ENCODE data around the gene MAGI2.

MAGI2 gene

DNA sequence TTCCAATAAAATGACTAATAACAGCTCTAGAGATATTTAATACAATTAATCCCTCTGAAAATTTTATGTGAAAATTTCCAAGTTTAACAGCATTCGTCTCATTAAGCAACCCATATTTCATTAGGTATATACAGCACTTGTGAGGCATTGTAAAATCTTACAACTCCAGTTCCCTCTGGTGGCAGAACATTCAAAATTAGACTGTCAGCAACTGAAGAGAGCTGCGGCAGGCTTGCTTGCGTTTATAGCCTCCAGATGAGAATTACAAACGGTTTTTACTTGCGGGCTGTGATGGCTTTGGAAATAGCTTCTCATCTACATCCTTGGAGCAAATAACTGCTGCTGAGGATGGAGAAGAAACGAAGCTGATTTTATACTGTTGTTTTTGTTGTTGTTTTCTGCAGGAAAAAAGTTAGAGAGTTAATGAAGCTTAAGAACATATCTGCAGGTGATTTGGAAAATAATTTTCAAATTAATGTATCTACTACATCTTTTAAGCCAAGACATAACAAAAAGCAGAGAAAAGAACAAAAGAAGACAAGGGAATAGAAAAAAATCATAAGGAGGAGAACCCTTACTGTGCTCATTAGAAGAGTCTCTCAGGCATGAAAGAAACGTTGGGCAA is 171.3 kb downstream of the MAGI2 start:
- no peaks in the 10 kb centered on the region for H3K9me3 ChIP-seq (ENCODE audit: severe bottlenecking)
- DNase-seq (ENCODE audit: low spot score) (no peak), ATAC-seq (ENCODE audit: low read depth) (peak; percentile 68)
- peak overlapping the region; percentile 98 for H3K27ac ChIP-seq (ENCODE audit: poor library complexity, severe bottlenecking)
- peaks cover 34% of the 10 kb centered on the region for H3K4me1 ChIP-seq (ENCODE audit: insufficient read depth, poor library complexity, severe bottlenecking)
- H3K4me3 ChIP-seq (ENCODE audit: severe bottlenecking), result no peak overlapping the region
- TF ChIP-seq, protein P1, sequence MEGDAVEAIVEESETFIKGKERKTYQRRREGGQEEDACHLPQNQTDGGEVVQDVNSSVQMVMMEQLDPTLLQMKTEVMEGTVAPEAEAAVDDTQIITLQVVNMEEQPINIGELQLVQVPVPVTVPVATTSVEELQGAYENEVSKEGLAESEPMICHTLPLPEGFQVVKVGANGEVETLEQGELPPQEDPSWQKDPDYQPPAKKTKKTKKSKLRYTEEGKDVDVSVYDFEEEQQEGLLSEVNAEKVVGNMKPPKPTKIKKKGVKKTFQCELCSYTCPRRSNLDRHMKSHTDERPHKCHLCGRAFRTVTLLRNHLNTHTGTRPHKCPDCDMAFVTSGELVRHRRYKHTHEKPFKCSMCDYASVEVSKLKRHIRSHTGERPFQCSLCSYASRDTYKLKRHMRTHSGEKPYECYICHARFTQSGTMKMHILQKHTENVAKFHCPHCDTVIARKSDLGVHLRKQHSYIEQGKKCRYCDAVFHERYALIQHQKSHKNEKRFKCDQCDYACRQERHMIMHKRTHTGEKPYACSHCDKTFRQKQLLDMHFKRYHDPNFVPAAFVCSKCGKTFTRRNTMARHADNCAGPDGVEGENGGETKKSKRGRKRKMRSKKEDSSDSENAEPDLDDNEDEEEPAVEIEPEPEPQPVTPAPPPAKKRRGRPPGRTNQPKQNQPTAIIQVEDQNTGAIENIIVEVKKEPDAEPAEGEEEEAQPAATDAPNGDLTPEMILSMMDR (IDR thresholded peaks at IDR 0.05; ENCODE audit: poor library complexity, severe bottlenecking), result peak; percentile 78
- no peaks in the 10 kb centered on the region for H3K27me3 ChIP-seq (ENCODE audit: insufficient read depth, poor library complexity, severe bottlenecking)
- no peaks in the 10 kb centered on the region for H3K36me3 ChIP-seq (ENCODE audit: low read depth)

DNA sequence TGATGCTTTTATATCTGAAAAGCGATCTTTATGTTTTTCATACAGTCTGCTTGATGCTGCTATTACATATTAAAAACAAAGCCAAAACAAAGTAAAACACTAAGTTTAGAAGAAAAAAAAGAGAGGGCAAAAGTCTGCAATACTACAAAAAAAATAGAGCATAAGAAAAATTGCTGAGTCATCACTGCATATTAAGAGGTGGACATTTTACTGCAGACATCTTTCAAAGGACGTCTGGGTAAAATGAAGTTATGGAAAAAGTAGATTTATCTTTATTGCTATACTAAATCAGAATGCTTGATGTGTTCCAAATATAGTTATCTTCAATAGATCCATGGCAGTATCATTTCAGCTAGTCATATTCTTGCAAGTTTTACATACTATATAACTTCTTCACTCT is 172.0 kb downstream of the MAGI2 start:
- Histone ChIP-seq H3K27ac (ENCODE audit: poor library complexity, severe bottlenecking) (peak overlapping the region; percentile 98), H3K27me3 (ENCODE audit: insufficient read depth, poor library complexity, severe bottlenecking) (no peaks in the 10 kb centered on the region), H3K36me3 (ENCODE audit: low read depth) (no peaks in the 10 kb centered on the region), H3K4me3 (ENCODE audit: severe bottlenecking) (no peak overlapping the region), H3K4me1 (ENCODE audit: insufficient read depth, poor library complexity, severe bottlenecking) (peaks cover 34% of the 10 kb centered on the region), H3K9me3 (ENCODE audit: severe bottlenecking) (no peaks in the 10 kb centered on the region)
- TF ChIP-seq, protein P1 (IDR thresholded peaks at IDR 0.05; ENCODE audit: poor library complexity, severe bottlenecking), result no peak
- no peak for ATAC-seq (ENCODE audit: low read depth)
- no peak for DNase-seq (ENCODE audit: low spot score)

DNA sequence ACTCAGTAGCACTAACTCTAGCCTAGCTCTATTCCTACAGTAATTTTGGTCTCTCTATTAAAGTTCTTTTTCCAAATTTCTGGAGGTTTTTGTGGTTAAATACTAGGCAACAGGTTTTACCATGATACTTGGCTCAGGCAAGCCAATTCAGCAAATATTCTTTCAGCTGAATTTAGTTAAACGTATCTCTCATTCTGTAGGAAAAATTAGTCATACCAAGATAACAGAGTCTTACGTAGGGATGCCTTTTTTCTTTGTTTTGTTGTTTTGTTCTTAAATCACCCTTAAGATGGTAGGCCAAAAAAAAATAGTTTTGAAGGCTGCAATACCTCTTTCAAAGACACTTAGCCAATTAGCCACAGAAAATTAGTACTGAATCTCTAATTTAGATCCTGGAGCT is 180.5 kb downstream of the MAGI2 start:
- ATAC-seq (ENCODE audit: low read depth) (no peak), DNase-seq (ENCODE audit: low spot score) (no peak)
- TF ChIP-seq, protein P1 (IDR thresholded peaks at IDR 0.05; ENCODE audit: poor library complexity, severe bottlenecking), result no peak
- Histone ChIP-seq H3K27me3 (ENCODE audit: insufficient read depth, poor library complexity, severe bottlenecking) (no peaks in the 10 kb centered on the region), H3K36me3 (ENCODE audit: low read depth) (no peaks in the 10 kb centered on the region), H3K4me3 (ENCODE audit: severe bottlenecking) (no peak overlapping the region), H3K27ac (ENCODE audit: poor library complexity, severe bottlenecking) (no peak overlapping the region), H3K4me1 (ENCODE audit: insufficient read depth, poor library complexity, severe bottlenecking) (no peaks in the 10 kb centered on the region), H3K9me3 (ENCODE audit: severe bottlenecking) (no peaks in the 10 kb centered on the region)

DNA sequence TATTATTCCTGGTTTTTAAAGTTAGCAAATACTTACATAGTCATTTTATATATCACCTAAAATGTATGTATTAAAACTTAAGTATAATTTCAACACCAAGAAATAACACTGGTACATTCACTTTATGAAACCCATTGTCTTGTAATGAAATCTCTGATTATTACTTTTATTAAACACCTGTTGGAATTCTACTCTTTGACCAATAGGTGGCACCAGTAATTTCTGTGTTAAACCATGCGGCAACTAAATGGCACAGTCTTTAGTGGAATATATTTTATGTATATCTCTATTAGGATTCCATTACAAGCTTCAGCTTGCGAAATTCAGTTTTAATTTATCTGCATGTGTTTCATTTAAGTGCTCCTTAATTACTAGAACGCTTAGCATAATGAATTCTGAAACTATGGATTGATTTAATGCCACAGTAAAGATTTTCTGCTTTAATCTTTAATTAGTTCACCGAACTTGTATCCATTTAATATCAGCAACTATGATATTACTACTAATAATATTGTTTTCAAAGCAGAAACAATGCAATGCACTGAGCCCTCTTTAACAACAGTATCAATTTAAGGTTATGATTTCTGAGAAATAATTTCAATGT is 181.3 kb downstream of the MAGI2 start:
- Histone ChIP-seq H3K36me3 (ENCODE audit: low read depth) (no peaks in the 10 kb centered on the region), H3K27me3 (ENCODE audit: insufficient read depth, poor library complexity, severe bottlenecking) (no peaks in the 10 kb centered on the region), H3K27ac (ENCODE audit: poor library complexity, severe bottlenecking) (no peak overlapping the region), H3K4me3 (ENCODE audit: severe bottlenecking) (no peak overlapping the region), H3K4me1 (ENCODE audit: insufficient read depth, poor library complexity, severe bottlenecking) (no peaks in the 10 kb centered on the region), H3K9me3 (ENCODE audit: severe bottlenecking) (no peaks in the 10 kb centered on the region)
- no peak for ATAC-seq (ENCODE audit: low read depth)
- DNase-seq (ENCODE audit: low spot score), result no peak
- TF ChIP-seq, protein P1 (IDR thresholded peaks at IDR 0.05; ENCODE audit: poor library complexity, severe bottlenecking), result peak; percentile 89

- H3K27ac ChIP-seq (ENCODE audit: poor library complexity, severe bottlenecking), result no peak overlapping the region
- H3K4me3 ChIP-seq (ENCODE audit: severe bottlenecking), result no peak overlapping the region
- ATAC-seq (ENCODE audit: low read depth) (no peak), DNase-seq (ENCODE audit: low spot score) (no peak)
- TF ChIP-seq, protein P1 (IDR thresholded peaks at IDR 0.05; ENCODE audit: poor library complexity, severe bottlenecking), result no peak
- H3K4me1 ChIP-seq (ENCODE audit: insufficient read depth, poor library complexity, severe bottlenecking), result no peaks in the 10 kb centered on the region
- no peaks in the 10 kb centered on the region for H3K27me3 ChIP-seq (ENCODE audit: insufficient read depth, poor library complexity, severe bottlenecking)
- H3K36me3 ChIP-seq (ENCODE audit: low read depth), result no peaks in the 10 kb centered on the region
- no peaks in the 10 kb centered on the region for H3K9me3 ChIP-seq (ENCODE audit: severe bottlenecking)
Observed at GRCh38 chr7:79268730-79269129, 184.7 kb downstream of the MAGI2 start.
